HFFc6 (cell line): ENCODE results near the gene SUSD6. TPM values are rescaled to one million over a fixed set of nuclear protein-coding genes. Genes with fewer than 3 reads are reported as not detected.
"Not testable (repeated sequence)": the region's sequence is repeated elsewhere in the genome, so short reads cannot be mapped to it uniquely, and the experiment has no call there.

Experiments
- DNase-seq: peaks from one replicate; pipeline ENCODE4 v3.0.0-alpha.2; 2018
- H3K27ac Mint-ChIP-seq: 2 replicates; pipeline ENCODE4 v1.8.0; 2020; ENCODE audit warnings: mild to moderate bottlenecking, mixed read lengths
- H3K27me3 Mint-ChIP-seq: 2 replicates; pipeline ENCODE4 v1.8.0; 2021; ENCODE audit warnings: mild to moderate bottlenecking, moderate library complexity, mixed read lengths; ENCODE audit not compliant: insufficient read depth
- H3K36me3 Mint-ChIP-seq: 2 replicates; pipeline ENCODE4 v1.8.0; 2021; ENCODE audit warnings: low read depth, mixed read lengths
- H3K4me1 Mint-ChIP-seq: 2 replicates; pipeline ENCODE4 v1.8.0; 2020; ENCODE audit warnings: low read depth, mixed read lengths
- H3K4me3 Mint-ChIP-seq: 2 replicates; pipeline ENCODE4 v1.8.0; 2020; ENCODE audit warnings: mild to moderate bottlenecking, moderate library complexity, mixed read lengths
- H3K9me3 Mint-ChIP-seq: 2 replicates; pipeline ENCODE4 v1.8.0; 2020; ENCODE audit warnings: mild to moderate bottlenecking, mixed read lengths
- total RNA-seq, 6 experiments: library from RNA; stranded (reverse); fragmentation: NEBNext Ultra II Directional; extraction: Animal tissue kit (Norgen Biotek cat#: 25700); gene quantifications; 2 replicates in 1 of 6; 3 replicates in 5 of 6; pipeline ENCODE4 v1.2.3, GENCODE V29; 2021
- TF ChIP-seq, protein P1 (sequence below): fragments of 200-600 bp; sonication (generic); IDR thresholded peaks from 2 replicates; pipeline ENCODE4 v1.5.0; 2021; ENCODE audit warnings: antibody characterized with exemption, mild to moderate bottlenecking

Gene SUSD6
- total RNA-seq, 6 experiments from 2014 or later: 15.8 to 21.8 (median 17.9) TPM

DNA sequence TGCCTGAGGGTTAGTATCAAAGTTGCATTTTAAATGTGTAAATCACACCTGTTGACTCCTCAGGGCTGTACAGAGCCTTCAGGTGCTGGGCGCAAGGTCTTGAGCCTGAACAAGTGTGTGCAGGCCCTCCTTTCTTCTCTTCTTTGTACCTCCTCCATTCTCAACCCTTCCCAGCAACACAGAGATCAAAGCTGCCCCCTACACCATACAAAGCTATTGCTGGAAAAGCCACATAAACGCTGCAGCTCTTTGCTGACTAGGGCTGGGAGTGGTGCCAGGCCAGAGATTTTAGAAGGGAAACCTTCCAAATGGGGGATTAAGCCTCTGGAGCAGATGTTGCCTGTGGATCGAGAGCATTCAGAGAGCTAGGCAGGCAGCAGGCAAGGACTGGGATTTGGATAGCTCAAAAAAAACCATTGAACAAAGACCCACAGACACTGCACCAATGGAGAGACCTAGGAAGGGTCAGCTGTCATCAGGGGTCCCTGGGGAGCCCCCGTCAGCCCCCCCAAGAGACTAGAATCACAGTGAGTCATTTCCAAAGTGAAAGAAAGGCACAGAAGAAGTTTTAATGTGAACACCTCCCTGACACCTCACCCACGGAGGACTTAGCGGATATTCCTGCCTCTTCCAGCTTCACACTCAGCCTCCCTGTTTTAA lies 18.2 kb upstream of the SUSD6 start:
- Mint-ChIP-seq H3K4me1 (peaks cover 12% of the 10 kb centered on the region), H3K27ac (no peak overlapping the region; the same call in 1 of the 2 replicates), H3K9me3 (no peaks in the 10 kb centered on the region), H3K27me3 (peaks cover 14% of the 10 kb centered on the region), H3K4me3 (peak overlapping the region; percentile 47; the same call in 1 of the 2 replicates), H3K36me3 (no peaks in the 10 kb centered on the region)
- TF ChIP-seq, protein P1, sequence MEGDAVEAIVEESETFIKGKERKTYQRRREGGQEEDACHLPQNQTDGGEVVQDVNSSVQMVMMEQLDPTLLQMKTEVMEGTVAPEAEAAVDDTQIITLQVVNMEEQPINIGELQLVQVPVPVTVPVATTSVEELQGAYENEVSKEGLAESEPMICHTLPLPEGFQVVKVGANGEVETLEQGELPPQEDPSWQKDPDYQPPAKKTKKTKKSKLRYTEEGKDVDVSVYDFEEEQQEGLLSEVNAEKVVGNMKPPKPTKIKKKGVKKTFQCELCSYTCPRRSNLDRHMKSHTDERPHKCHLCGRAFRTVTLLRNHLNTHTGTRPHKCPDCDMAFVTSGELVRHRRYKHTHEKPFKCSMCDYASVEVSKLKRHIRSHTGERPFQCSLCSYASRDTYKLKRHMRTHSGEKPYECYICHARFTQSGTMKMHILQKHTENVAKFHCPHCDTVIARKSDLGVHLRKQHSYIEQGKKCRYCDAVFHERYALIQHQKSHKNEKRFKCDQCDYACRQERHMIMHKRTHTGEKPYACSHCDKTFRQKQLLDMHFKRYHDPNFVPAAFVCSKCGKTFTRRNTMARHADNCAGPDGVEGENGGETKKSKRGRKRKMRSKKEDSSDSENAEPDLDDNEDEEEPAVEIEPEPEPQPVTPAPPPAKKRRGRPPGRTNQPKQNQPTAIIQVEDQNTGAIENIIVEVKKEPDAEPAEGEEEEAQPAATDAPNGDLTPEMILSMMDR: no peak
- DNase-seq: peak; percentile 9

- TF ChIP-seq, protein P1: no peak
- H3K4me1 Mint-ChIP-seq: peaks cover 12% of the 10 kb centered on the region
These were observed 16.6 kb upstream of the SUSD6 start for GRCh38 chr14:69594846-69595245.

DNA sequence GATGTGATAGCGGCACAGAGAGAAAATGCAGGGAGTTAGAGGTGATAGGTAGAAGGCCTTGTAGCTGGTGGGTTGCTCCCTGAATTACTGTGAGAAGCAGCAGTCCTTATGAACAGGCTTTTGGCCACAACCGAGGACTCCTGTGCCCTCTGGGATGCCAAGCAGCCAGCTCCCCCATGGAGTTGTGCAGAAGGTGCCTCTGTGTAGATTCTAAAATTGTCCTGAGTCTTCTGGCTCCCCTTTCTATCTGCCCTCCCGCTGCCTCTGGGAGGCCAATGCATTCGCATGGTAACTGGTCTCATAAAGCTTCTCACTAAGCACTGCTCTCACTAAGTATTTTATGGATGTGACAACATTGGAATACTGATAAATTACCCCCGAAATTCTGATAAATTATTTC lies 16.1 kb upstream of the SUSD6 start:
- Mint-ChIP-seq H3K27me3 (peaks cover 14% of the 10 kb centered on the region), H3K4me3 (no peak overlapping the region), H3K9me3 (no peaks in the 10 kb centered on the region), H3K27ac (no peak overlapping the region), H3K4me1 (peaks cover 12% of the 10 kb centered on the region), H3K36me3 (no peaks in the 10 kb centered on the region)
- no peak for DNase-seq
- TF ChIP-seq, protein P1: no peak

More at GRCh38 chr14:69594846-69595245, 16.6 kb upstream of the SUSD6 start:
- H3K36me3 Mint-ChIP-seq: no peaks in the 10 kb centered on the region
- DNase-seq: no peak
- H3K4me3 Mint-ChIP-seq: no peak overlapping the region
- no peak overlapping the region for H3K27ac Mint-ChIP-seq
- H3K27me3 Mint-ChIP-seq: peaks cover 12% of the 10 kb centered on the region
- H3K9me3 Mint-ChIP-seq: no peaks in the 10 kb centered on the region

DNA sequence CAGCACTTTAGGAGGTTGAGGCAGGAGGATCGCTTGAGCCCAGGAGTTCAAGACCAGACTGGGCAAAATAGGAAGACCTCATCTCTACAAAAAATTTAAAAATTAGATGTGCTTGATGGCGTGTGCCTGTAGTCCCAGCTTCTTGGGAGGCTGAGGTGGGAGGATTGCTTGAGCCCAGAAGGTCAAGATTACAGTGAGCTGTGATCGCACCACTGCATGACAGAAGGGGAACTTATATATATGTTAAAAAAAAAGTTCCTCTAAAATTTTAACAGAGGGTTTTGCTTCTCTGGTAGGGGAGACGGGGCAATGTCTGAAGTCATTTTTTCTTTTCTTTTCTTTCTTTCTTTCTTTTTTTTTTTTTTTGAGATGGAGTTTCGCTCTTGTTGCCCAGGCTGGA lies 12.0 kb upstream of the SUSD6 start:
- H3K36me3 Mint-ChIP-seq, DNase-seq, H3K4me1 Mint-ChIP-seq, H3K27ac Mint-ChIP-seq, H3K4me3 Mint-ChIP-seq, H3K9me3 Mint-ChIP-seq: not testable (repeated sequence)
- peaks cover 12% of the 10 kb centered on the region for H3K27me3 Mint-ChIP-seq

DNA sequence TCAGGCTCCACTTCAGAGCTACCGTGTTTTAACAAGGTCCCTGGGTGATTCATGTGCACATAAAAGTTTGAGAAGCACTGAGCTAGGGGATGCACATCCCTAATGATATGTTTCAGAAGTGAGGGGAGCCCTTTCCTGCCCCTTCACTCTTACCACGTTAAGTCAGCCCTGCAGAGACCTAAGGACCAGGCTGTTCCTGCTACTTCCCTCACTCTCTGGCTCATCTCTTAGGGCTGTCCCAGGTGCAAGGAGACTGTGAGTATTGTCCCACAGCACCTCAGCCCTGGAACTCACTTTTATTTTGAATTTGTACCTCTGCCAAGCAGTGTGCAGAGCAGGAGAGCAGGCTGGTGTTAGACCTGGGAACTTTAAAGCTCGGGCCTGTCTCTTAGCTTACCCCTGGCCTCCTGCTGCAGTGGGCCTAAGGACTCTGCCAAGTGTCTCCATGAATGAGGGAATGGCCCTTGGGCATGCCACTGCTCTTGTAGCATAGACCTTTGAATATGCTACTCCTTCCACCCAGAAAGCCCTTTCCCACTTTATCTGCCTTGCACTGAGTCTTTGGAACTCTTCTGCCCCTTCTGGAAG lies 11.0 kb upstream of the SUSD6 start:
- Mint-ChIP-seq H3K36me3 (no peaks in the 10 kb centered on the region), H3K27ac (no peak overlapping the region), H3K9me3 (no peaks in the 10 kb centered on the region), H3K4me1 (no peaks in the 10 kb centered on the region), H3K27me3 (peaks cover 6% of the 10 kb centered on the region), H3K4me3 (no peak overlapping the region)
- no peak for DNase-seq
- TF ChIP-seq, protein P1: no peak

DNA sequence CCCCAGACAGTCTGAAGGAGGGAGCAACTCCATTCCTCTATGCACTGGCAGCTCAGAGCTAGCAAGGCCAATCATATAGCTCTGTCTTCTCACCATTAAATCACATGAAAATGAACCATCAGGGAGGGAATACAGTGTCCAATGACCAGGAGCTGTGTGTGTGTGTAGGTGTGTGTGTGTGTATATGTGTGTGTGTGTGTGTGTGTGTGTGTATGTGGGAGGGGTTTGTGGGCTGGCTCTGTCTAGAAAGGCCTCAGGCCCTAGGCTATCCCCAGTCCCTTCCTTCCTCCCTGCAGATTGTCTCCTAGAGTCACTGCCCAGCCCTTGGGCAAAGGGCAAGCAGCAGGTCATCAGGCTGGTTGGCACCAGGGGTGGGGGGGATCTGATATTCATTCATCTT lies 5.7 kb upstream of the SUSD6 start:
- TF ChIP-seq, protein P1: no peak
- no peaks in the 10 kb centered on the region for H3K9me3 Mint-ChIP-seq
- no peaks in the 10 kb centered on the region for H3K36me3 Mint-ChIP-seq
- H3K27ac Mint-ChIP-seq: no peak overlapping the region
- no peak for DNase-seq
- H3K4me3 Mint-ChIP-seq: no peak overlapping the region
- H3K27me3 Mint-ChIP-seq: no peaks in the 10 kb centered on the region; the same call in none of the 2 replicates
- peaks cover 11% of the 10 kb centered on the region for H3K4me1 Mint-ChIP-seq
